NCI-H524 (cell line): Measurements from ENCODE around the gene MARS1.
"Not testable (repeated sequence)": the region's sequence is repeated elsewhere in the genome, so short reads cannot be mapped to it uniquely, and the experiment has no call there.

Source experiments
- DNase-seq, 2 experiments: peaks; one replicate each; lab custom pipeline; 2025; lab: John Stamatoyannopoulos, UW

The MARS1 gene

DNA sequence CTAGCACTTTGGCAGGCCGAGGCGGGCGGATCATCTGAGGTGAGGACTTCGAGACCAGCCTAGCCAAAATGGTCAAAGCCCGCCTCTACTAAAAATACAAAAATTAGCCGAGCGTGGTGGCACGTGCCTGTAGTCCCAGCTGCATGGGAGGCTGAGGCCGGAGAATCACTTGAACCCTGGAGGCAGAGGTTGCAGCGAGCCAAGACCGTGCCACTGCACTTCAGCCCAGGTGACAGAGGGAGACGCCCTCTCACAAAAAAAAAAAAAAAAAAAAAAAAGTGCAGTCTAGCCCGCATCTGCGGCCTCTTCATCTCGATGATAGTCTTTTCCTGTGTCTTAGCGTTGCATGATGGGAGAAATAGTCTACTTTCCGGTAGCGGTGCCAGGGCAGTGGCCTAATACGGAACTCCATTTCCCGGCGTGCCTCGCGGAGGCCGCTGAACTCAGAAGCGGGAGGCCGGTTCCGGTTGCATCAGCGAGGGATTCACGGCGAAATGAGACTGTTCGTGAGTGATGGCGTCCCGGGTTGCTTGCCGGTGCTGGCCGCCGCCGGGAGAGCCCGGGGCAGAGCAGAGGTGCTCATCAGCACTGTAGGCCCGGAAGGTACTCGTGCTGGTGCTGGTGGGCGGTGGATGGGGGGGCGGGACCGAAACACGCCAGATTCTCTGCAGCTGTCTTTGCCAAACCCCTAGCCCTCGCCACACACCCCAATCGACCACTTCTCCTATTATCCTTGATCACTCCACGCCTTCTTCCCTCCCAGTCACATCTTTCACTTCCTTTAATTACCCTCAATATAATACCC is at the start of gene MARS1:
Gene MARS1, plus strand, starts transcription at position 472 of the 805 bp plus-strand sequence. Its CDS starts 23 bp downstream, at position 495.
- DNase-seq, result peak; percentile 94 to 96

GRCh38 chr12:57438400-57438799 is 49.5 kb upstream of the MARS1 start:
- no peak for DNase-seq

- DNase-seq, result no peak
Measured at GRCh38 chr12:57439762-57440266, 48.1 kb upstream of the MARS1 start.

DNA sequence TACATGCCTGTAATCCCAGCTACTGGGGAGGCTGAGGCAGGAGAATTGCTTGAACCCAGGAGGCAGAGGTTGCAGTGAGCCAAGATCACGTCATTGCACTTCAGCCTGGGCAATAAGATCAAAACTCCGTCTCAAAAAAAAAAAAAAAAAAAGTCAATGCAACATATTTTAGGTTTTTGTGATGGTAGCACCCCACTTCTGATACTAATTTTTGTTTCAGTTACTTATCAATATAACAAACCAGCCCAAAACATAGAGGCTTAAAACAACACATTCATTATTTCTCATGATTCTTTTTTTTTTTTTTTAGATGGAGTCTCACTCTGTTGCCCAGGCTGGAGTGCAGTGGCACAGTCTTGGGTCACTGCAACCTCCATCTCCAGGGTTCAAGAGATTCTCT is 46.5 kb upstream of the MARS1 start:
- DNase-seq, result not testable (repeated sequence)

- no peak for DNase-seq
Measured at GRCh38 chr12:57441846-57442427, 45.9 kb upstream of the MARS1 start.

DNA sequence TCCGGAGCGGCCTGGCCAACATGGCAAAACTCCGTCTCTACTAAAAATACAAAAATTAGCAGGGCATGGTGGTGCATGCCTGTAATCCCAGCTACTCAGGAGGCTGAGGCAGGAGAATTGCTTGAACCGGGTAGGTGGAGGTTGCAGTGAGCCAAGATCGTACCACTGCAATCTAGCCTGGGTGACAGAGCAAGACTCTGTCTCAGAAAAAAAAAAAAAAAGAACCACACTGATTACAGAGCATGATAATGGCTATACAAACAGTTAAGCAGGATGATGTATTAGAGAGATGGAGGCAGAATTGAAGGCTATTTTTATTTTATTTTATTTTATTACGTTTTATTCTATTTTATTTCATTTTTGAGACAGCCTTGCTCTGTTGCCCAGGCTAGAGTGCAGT is 43.5 kb upstream of the MARS1 start:
- DNase-seq, result not testable (repeated sequence)

DNA sequence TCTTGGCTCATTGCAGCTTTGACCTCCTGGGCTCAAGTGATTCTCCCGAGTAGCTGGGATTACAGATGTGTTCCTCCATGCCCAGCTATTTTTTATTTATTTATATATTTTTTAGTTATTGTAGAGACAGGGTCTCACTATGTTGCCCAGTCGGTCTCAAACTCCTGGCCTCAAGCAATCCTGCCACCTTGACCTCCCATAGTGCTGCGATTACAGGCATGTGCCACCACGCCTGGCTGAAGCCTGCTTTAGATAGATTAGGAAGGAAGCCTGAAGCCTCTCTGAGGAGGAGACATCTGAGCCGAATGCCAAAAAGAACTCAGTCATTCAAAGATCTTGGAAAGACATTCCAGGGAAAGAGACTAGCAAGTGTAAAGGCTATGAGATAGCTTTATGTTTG is 43.1 kb upstream of the MARS1 start:
- DNase-seq, result no peak

DNA sequence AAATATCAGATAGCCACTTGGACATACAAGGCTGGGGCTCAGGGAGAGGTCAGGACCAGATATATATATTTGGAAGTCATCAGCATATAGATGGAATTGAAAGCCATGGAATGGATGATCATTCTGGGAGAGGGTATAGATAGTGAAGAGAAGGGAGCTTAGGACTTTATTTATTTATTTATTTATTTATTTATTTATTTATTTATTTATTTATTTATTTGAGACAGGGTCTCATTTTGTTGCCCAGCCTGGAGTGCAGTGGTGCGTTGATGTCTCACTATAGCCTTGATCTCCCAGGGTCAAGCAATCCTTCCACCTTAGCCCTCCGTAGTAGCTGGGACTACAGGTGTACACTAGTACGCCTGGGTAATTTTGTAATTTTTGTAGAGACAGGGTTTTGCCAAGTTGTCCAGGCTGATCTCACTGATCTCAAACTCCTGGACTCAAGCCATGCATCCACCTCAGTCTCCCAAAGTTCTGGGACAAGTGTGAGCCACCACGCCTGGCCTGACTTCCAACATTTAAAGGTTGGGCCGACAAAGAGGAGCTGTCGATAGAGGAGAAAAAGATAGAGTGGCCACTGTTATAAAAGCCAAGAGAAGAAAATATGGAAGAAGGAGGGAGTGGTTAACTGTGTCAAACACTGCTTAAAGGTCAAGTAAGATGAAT is 41.4 kb upstream of the MARS1 start:
- no peak for DNase-seq

GRCh38 chr12:57448669-57449068 is 39.2 kb upstream of the MARS1 start:
- DNase-seq, result no peak

- DNase-seq, result no peak
Measured at GRCh38 chr12:57449375-57449774, 38.5 kb upstream of the MARS1 start.

DNA sequence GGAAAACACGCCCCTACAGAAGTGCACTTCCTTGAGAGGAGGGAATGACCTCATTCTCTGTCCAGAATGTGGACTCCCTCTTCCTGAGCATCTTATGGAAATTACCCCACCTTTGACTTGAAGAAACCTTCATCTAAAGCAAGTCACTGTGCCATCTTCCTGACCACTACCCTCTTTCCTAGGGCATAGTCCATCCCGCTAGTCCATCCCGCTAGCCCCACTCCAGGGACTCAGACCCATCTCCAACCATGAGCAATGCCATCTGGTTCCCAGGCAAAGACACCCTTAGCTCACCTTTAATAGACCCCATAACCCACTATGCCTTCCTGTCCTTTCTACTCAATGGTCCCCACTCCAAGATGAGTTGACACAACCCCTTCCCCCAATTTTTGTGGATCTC is 37.8 kb upstream of the MARS1 start:
- DNase-seq, result no peak

GRCh38 chr12:57451233-57451778 is 36.6 kb upstream of the MARS1 start:
- no peak for DNase-seq

GRCh38 chr12:57452181-57452936 is 35.5 kb upstream of the MARS1 start:
- DNase-seq, result peak; percentile 82 to 92

- peak; percentile 49 to 84 for DNase-seq
Measured at GRCh38 chr12:57452937-57453509, 34.8 kb upstream of the MARS1 start.

GRCh38 chr12:57454213-57454565 is 33.7 kb upstream of the MARS1 start:
- DNase-seq, result no peak

- peak; percentile 97 to 98 for DNase-seq
Measured at GRCh38 chr12:57454566-57455373, 33.1 kb upstream of the MARS1 start, which contains the start of gene INHBE. Gene INHBE (plus strand): TSS chr12:57455307. CDS start chr12:57455537, 230 bp downstream.

DNA sequence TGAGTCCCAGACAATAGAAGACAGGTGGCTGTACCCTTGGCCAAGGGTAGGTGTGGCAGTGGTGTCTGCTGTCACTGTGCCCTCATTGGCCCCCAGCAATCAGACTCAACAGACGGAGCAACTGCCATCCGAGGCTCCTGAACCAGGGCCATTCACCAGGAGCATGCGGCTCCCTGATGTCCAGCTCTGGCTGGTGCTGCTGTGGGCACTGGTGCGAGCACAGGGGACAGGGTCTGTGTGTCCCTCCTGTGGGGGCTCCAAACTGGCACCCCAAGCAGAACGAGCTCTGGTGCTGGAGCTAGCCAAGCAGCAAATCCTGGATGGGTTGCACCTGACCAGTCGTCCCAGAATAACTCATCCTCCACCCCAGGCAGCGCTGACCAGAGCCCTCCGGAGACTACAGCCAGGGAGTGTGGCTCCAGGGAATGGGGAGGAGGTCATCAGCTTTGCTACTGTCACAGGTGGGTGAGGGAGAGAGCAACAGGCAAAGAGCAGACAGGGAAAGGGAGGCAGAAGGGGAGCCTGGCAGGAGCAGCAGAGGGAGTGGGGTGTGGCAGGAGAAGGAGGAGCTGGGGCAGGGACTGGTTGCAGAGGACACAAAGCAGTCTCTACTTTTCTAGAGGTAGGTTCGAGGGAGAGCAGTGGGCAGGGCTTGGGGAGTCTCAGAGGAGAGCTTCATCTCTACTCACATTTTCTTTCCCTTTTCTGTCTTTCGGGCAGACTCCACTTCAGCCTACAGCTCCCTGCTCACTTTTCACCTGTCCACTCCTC is 32.3 kb upstream of the MARS1 start:
- peak; percentile 94 to 95 for DNase-seq

GRCh38 chr12:57456145-57456700 is 31.6 kb upstream of the MARS1 start:
- DNase-seq, result peak; percentile 88 to 89

DNA sequence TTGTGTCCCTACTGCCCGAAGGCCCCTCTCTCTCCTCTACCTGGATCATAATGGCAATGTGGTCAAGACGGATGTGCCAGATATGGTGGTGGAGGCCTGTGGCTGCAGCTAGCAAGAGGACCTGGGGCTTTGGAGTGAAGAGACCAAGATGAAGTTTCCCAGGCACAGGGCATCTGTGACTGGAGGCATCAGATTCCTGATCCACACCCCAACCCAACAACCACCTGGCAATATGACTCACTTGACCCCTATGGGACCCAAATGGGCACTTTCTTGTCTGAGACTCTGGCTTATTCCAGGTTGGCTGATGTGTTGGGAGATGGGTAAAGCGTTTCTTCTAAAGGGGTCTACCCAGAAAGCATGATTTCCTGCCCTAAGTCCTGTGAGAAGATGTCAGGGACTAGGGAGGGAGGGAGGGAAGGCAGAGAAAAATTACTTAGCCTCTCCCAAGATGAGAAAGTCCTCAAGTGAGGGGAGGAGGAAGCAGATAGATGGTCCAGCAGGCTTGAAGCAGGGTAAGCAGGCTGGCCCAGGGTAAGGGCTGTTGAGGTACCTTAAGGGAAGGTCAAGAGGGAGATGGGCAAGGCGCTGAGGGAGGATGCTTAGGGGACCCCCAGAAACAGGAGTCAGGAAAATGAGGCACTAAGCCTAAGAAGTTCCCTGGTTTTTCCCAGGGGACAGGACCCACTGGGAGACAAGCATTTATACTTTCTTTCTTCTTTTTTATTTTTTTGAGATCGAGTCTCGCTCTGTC is 31.0 kb upstream of the MARS1 start:
- peak in 1 of 2 experiments; percentile 36 for DNase-seq
